Measurements from ENCODE around the gene ANGPTL8. TPM values are rescaled to one million over a fixed set of nuclear protein-coding genes. Genes with fewer than 3 reads are reported as not detected.

The ANGPTL8 gene
- total RNA-seq, 1 experiment from 2014 or later: not detected

GRCh38 chr19:11223200-11223599 is 16.2 kb upstream of the ANGPTL8 start (continued):
- TF ChIP-seq AR (CRISPR knock-in tag; IDR thresholded peaks at IDR 0.05): no peak
- TF ChIP-seq, protein P1, sequence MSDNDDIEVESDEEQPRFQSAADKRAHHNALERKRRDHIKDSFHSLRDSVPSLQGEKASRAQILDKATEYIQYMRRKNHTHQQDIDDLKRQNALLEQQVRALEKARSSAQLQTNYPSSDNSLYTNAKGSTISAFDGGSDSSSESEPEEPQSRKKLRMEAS (CRISPR knock-in tag; IDR thresholded peaks at IDR 0.05): no peak

GRCh38 chr19:11224429-11224828 is 15.0 kb upstream of the ANGPTL8 start:
- H3K27ac Mint-ChIP-seq: no peak overlapping the region
- H3K4me1 Mint-ChIP-seq: peaks cover 3% of the 10 kb centered on the region; the same call in 1 of the 2 replicates
- DNase-seq (ENCODE audit: low spot score) (no peak), ATAC-seq (no peak)
- POLR2A ChIA-PET: no interaction called here
- TF ChIP-seq E2F5 (CRISPR knock-in tag; IDR thresholded peaks at IDR 0.05) (no peak), ZNF138 (CRISPR knock-in tag; conservative IDR thresholded peaks at IDR 0.05) (no peak), ZNF425 (CRISPR knock-in tag; conservative IDR thresholded peaks at IDR 0.05) (no peak), ZNF317 (CRISPR knock-in tag; IDR thresholded peaks at IDR 0.05; ENCODE audit: borderline replicate concordance, low read depth) (no peak), ZNF219 (CRISPR knock-in tag; IDR thresholded peaks at IDR 0.05; ENCODE audit: borderline replicate concordance) (no peak), FOXK1 (CRISPR knock-in tag; IDR thresholded peaks at IDR 0.05) (no peak), FOXP1 (CRISPR knock-in tag; IDR thresholded peaks at IDR 0.05; ENCODE audit: borderline replicate concordance) (no peak), RELA (CRISPR knock-in tag; IDR thresholded peaks at IDR 0.05; ENCODE audit: borderline replicate concordance) (no peak), TEAD1 (CRISPR knock-in tag; IDR thresholded peaks at IDR 0.05) (no peak), RORB (CRISPR knock-in tag; IDR thresholded peaks at IDR 0.05) (no peak), E2F4 (CRISPR knock-in tag; IDR thresholded peaks at IDR 0.05; ENCODE audit: borderline replicate concordance, low read depth) (no peak), GABPB1 (CRISPR knock-in tag; IDR thresholded peaks at IDR 0.05) (no peak), MYBL2 (CRISPR knock-in tag; IDR thresholded peaks at IDR 0.05) (no peak), JAZF1 (CRISPR knock-in tag; IDR thresholded peaks at IDR 0.05) (no peak)
- H3K36me3 Mint-ChIP-seq: peaks cover 41% of the 10 kb centered on the region
- CTCF ChIA-PET: no interaction called here
- no peaks in the 10 kb centered on the region for H3K27me3 Mint-ChIP-seq (ENCODE audit: low read depth)
- peaks cover 19% of the 10 kb centered on the region for H3K9me3 Mint-ChIP-seq
- H3K4me3 Mint-ChIP-seq: no peak overlapping the region

DNA sequence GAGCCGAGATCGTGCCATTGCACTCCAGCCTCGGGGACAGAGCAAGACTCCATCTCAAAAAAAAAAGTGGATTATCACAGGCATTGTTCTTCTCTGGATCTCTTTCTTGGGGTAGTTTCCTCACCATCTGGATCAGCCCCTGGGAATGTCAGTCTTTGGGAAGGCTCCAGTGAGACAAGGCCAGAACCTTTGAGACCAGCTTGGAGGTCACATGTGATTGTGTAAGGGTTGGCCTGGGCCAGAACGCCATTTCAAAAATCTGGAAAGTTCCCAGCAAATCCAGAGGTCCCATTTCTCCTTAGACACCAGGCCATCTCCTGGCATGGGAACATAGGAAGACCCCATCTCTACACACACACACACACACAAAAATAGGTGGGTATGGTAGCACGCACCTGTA is 14.2 kb upstream of the ANGPTL8 start:
- ChIA-PET CTCF (interaction anchor here (0.6 to 1.0 kb wide), 2 partner anchors 18 to 1969 kb away, joined by 3 to 4 read pairs; no protein-coding TSS in a partner anchor), POLR2A (no interaction called here)
- DNase-seq (ENCODE audit: low spot score): no peak
- peaks cover 19% of the 10 kb centered on the region for H3K9me3 Mint-ChIP-seq
- H3K36me3 Mint-ChIP-seq: peaks cover 39% of the 10 kb centered on the region
- peaks cover 3% of the 10 kb centered on the region; the same call in 1 of the 2 replicates for H3K4me1 Mint-ChIP-seq
- no peak for ATAC-seq
- no peaks in the 10 kb centered on the region for H3K27me3 Mint-ChIP-seq (ENCODE audit: low read depth)
- no peak overlapping the region for H3K27ac Mint-ChIP-seq
- H3K4me3 Mint-ChIP-seq: no peak overlapping the region
- TF ChIP-seq, protein P2, sequence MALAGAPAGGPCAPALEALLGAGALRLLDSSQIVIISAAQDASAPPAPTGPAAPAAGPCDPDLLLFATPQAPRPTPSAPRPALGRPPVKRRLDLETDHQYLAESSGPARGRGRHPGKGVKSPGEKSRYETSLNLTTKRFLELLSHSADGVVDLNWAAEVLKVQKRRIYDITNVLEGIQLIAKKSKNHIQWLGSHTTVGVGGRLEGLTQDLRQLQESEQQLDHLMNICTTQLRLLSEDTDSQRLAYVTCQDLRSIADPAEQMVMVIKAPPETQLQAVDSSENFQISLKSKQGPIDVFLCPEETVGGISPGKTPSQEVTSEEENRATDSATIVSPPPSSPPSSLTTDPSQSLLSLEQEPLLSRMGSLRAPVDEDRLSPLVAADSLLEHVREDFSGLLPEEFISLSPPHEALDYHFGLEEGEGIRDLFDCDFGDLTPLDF (CRISPR knock-in tag; IDR thresholded peaks at IDR 0.05): no peak
- TF ChIP-seq SOX15 (CRISPR knock-in tag; IDR thresholded peaks at IDR 0.05) (no peak), ATF1 (CRISPR knock-in tag; IDR thresholded peaks at IDR 0.05) (no peak), TCF7 (CRISPR knock-in tag; IDR thresholded peaks at IDR 0.05; ENCODE audit: low read depth) (no peak)
- TF ChIP-seq, protein P3, sequence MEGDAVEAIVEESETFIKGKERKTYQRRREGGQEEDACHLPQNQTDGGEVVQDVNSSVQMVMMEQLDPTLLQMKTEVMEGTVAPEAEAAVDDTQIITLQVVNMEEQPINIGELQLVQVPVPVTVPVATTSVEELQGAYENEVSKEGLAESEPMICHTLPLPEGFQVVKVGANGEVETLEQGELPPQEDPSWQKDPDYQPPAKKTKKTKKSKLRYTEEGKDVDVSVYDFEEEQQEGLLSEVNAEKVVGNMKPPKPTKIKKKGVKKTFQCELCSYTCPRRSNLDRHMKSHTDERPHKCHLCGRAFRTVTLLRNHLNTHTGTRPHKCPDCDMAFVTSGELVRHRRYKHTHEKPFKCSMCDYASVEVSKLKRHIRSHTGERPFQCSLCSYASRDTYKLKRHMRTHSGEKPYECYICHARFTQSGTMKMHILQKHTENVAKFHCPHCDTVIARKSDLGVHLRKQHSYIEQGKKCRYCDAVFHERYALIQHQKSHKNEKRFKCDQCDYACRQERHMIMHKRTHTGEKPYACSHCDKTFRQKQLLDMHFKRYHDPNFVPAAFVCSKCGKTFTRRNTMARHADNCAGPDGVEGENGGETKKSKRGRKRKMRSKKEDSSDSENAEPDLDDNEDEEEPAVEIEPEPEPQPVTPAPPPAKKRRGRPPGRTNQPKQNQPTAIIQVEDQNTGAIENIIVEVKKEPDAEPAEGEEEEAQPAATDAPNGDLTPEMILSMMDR (IDR thresholded peaks at IDR 0.05): no peak
- TF ChIP-seq, protein P4, sequence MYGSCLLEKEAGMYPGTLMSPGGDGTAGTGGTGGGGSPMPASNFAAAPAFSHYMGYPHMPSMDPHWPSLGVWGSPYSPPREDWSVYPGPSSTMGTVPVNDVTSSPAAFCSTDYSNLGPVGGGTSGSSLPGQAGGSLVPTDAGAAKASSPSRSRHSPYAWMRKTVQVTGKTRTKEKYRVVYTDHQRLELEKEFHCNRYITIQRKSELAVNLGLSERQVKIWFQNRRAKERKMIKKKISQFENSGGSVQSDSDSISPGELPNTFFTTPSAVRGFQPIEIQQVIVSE (CRISPR knock-in tag; IDR thresholded peaks at IDR 0.05; ENCODE audit: borderline replicate concordance): no peak
